SK-N-SH (cell line): ENCODE results near the gene NECTIN1. TPM values are rescaled to one million over a fixed set of nuclear protein-coding genes. Genes with fewer than 3 reads are reported as not detected.

Experiments
- CTCF ChIA-PET: fragments of 300-600, 350-600 bp; formaldehyde crosslinking; extraction: SDS; loops from one replicate; lab custom pipeline; 2021; lab: Yijun Ruan, JAX
- POLR2A ChIA-PET: fragments of 350-600 bp; sonication (Branson Sonifier 250); formaldehyde crosslinking; extraction: SDS; loops from one replicate; lab custom pipeline; 2020; ENCODE audit warnings: antibody characterized with exemption, inconsistent platforms; lab: Yijun Ruan, JAX
- DNase-seq: peaks from one replicate; pipeline ENCODE4 v3.0.0; 2012
- H2AFZ ChIP-seq: fragments of 200-600 bp; sonication (generic); 2 replicates; pipeline ENCODE4 v1.8.1; 2016; ENCODE audit warnings: antibody characterized with exemption, mild to moderate bottlenecking, low read depth
- H3F3A ChIP-seq: fragments of 200-600 bp; sonication (generic); replicated peaks from 2 replicates; pipeline ENCODE3; 2016; ENCODE audit warnings: antibody characterized with exemption, mild to moderate bottlenecking; ENCODE audit not compliant: insufficient read depth
- H3K27ac ChIP-seq, 2 experiments: fragments of 200-500 bp in 1 of 2; fragments of 200-600 bp in 1 of 2; sonication (Bioruptor generic) in 1 of 2; sonication (generic), shearing (Covaris generic) in 1 of 2; 2 replicates each; pipeline versions ENCODE4 v1.5.1 to v1.6.1; 2014 to 2016; ENCODE audit warnings: low read depth in 2 of 2, inconsistent platforms in 1 of 2, low read length in 1 of 2, mild to moderate bottlenecking in 1 of 2, mixed read lengths in 1 of 2
- H3K27me3 ChIP-seq: fragments of 200-600 bp; sonication (generic), shearing (Covaris generic); 2 replicates; pipeline ENCODE4 v1.6.1; 2016; ENCODE audit warnings: mixed run types; ENCODE audit not compliant: insufficient read depth
- H3K36me3 ChIP-seq, 2 experiments: fragments of 200-500 bp in 1 of 2; fragments of 200-600 bp in 1 of 2; sonication (Bioruptor generic) in 1 of 2; sonication (generic) in 1 of 2; replicated peaks in 1 of 2; 2 replicates each; pipeline versions ENCODE3 to v1.5.1; 2014 to 2016; ENCODE audit warnings: low read length in 1 of 2, mild to moderate bottlenecking in 1 of 2; ENCODE audit not compliant: insufficient read depth in 2 of 2, control insufficient read depth in 1 of 2
- H3K4me1 ChIP-seq, 2 experiments: fragments of 200-500 bp in 1 of 2; fragments of 200-600 bp in 1 of 2; sonication (Bioruptor generic) in 1 of 2; sonication (generic), shearing (Covaris generic) in 1 of 2; 2 replicates each; pipeline versions ENCODE4 v1.5.1 to v1.6.1; 2014 to 2016; ENCODE audit warnings: low read depth in 1 of 2, low read length in 1 of 2, mixed run types in 1 of 2; ENCODE audit not compliant: insufficient read depth in 2 of 2, control insufficient read depth in 1 of 2
- H3K4me2 ChIP-seq: fragments of 200-600 bp; sonication (generic), shearing (Covaris generic); 2 replicates; pipeline ENCODE4 v1.6.1; 2017; ENCODE audit warnings: mixed run types
- H3K4me3 ChIP-seq, 2 experiments: fragments of 200-500 bp in 1 of 2; fragments of 200-600 bp in 1 of 2; sonication (Bioruptor generic) in 1 of 2; sonication (generic), shearing (Covaris generic) in 1 of 2; 2 replicates each; pipeline versions ENCODE4 v1.5.1 to v1.8.1; 2014 to 2016; ENCODE audit warnings: low read depth in 2 of 2, inconsistent platforms in 1 of 2, low read length in 1 of 2, mild to moderate bottlenecking in 1 of 2, mixed read lengths in 1 of 2, moderate library complexity in 1 of 2
- H3K79me2 ChIP-seq: fragments of 200-600 bp; sonication (generic); 2 replicates; pipeline ENCODE4 v1.8.1; 2017; ENCODE audit warnings: mild to moderate bottlenecking; ENCODE audit not compliant: insufficient read depth
- H3K9ac ChIP-seq: fragments of 200-600 bp; sonication (generic); 2 replicates; pipeline ENCODE4 v1.6.1; 2017; ENCODE audit warnings: mixed run types
- H3K9me2 ChIP-seq: fragments of 200-600 bp; sonication (generic); 2 replicates; pipeline ENCODE4 v1.6.1; 2017; ENCODE audit warnings: mixed run types
- H3K9me3 ChIP-seq: fragments of 200-600 bp; sonication (generic); 2 replicates; pipeline ENCODE4 v1.6.1; 2017; ENCODE audit warnings: mixed run types, mild to moderate bottlenecking, moderate library complexity
- H4K20me1 ChIP-seq: fragments of 200-600 bp; sonication (generic); 2 replicates; pipeline ENCODE4 v1.6.1; 2017; ENCODE audit warnings: mild to moderate bottlenecking, mixed run types; ENCODE audit not compliant: insufficient read depth
- CHD2 ChIP-seq: fragments of 150-350 bp; IDR thresholded peaks from 2 replicates; pipeline ENCODE4 v1.6.1; 2018; ENCODE audit warnings: low read length; ENCODE audit not compliant: partially characterized antibody
- FOSL2 ChIP-seq: IDR thresholded peaks from 2 replicates; pipeline ENCODE4 v1.4.0; 2012; ENCODE audit warnings: low read depth, mild to moderate bottlenecking, moderate library complexity, borderline replicate concordance
- GATA2 ChIP-seq: sonication (generic); formaldehyde crosslinking; IDR thresholded peaks from 2 replicates; pipeline ENCODE4 v1.5.0; 2020; ENCODE audit warnings: mild to moderate bottlenecking, missing genetic modification reagents
- MEF2A ChIP-seq: IDR thresholded peaks from 2 replicates; pipeline ENCODE4 v1.4.0; 2012; ENCODE audit warnings: low read depth, borderline replicate concordance
- MXI1 ChIP-seq: IDR thresholded peaks from 2 replicates; pipeline ENCODE4 v1.6.1; 2012; ENCODE audit warnings: mild to moderate bottlenecking, low read depth, low read length, improper control_type of control experiment
- NFIC ChIP-seq: IDR thresholded peaks from 2 replicates; pipeline ENCODE4 v1.4.0; 2012; ENCODE audit warnings: borderline replicate concordance
- NRF1 ChIP-seq: IDR thresholded peaks from 2 replicates; pipeline ENCODE4 v1.6.1; 2012; ENCODE audit warnings: low read depth, mild to moderate bottlenecking, low read length
- PBX3 ChIP-seq: IDR thresholded peaks from 2 replicates; pipeline ENCODE4; 2012
- POLR2AphosphoS5 ChIP-seq: IDR thresholded peaks from 2 replicates; pipeline ENCODE4 v1.6.1; 2012; ENCODE audit warnings: low read depth, low read length
- RAD21 ChIP-seq: IDR thresholded peaks from 2 replicates; pipeline ENCODE4 v1.6.1; 2012; ENCODE audit warnings: mild to moderate bottlenecking, low read length
- RFX5 ChIP-seq: IDR thresholded peaks from 2 replicates; pipeline ENCODE4 v1.6.1; 2012; ENCODE audit warnings: mild to moderate bottlenecking, improper control_type of control experiment, low read length
- RXRA ChIP-seq: IDR thresholded peaks from 2 replicates; pipeline ENCODE4 v1.4.0; 2012; ENCODE audit warnings: low read depth, mild to moderate bottlenecking, borderline replicate concordance
- SIN3A ChIP-seq: IDR thresholded peaks from 2 replicates; pipeline ENCODE4 v1.6.1; 2012; ENCODE audit warnings: low read depth, mild to moderate bottlenecking, low read length, moderate library complexity, borderline replicate concordance
- SMC3 ChIP-seq: IDR thresholded peaks from 2 replicates; pipeline ENCODE4 v1.6.1; 2012; ENCODE audit warnings: low read depth, low read length, improper control_type of control experiment
- TAF1 ChIP-seq: IDR thresholded peaks from 2 replicates; pipeline ENCODE4 v1.6.1; 2012; ENCODE audit warnings: low read depth, mild to moderate bottlenecking, low read length, moderate library complexity, borderline replicate concordance
- TCF12 ChIP-seq: IDR thresholded peaks from 2 replicates; pipeline ENCODE4 v1.4.0; 2012
- TEAD4 ChIP-seq: IDR thresholded peaks from 2 replicates; pipeline ENCODE4 v1.4.0; 2012; ENCODE audit warnings: mild to moderate bottlenecking, borderline replicate concordance; ENCODE audit not compliant: insufficient read depth
- USF1 ChIP-seq: IDR thresholded peaks from 2 replicates; pipeline ENCODE4 v1.4.0; 2012; ENCODE audit warnings: low read depth, borderline replicate concordance
- YY1 ChIP-seq: IDR thresholded peaks from 2 replicates; pipeline ENCODE4 v1.4.0; 2012; ENCODE audit warnings: low read depth, mild to moderate bottlenecking
- WGBS: methylation state at CpG from one replicate; pipeline ENCODE4 v1.1.6; 2017; ENCODE audit warnings: low lambda C conversion rate; 5-methylcytosine and 5-hydroxymethylcytosine counted together
- polyA plus RNA-seq, 3 experiments: library from polyadenylated mRNA; depleted of rRNA; stranded (reverse); fragments of >200 nt; gene quantifications; 2 replicates each; pipeline ENCODE4 v1.2.3, GENCODE V29; 2012
- TF ChIP-seq, protein P1 (sequence below): IDR thresholded peaks from 2 replicates; pipeline ENCODE4 v1.4.0; 2012; ENCODE audit warnings: low read depth
- TF ChIP-seq, protein P2 (sequence below): fragments of 150-350 bp; IDR thresholded peaks from 2 replicates; pipeline ENCODE4 v1.6.1; 2016; ENCODE audit warnings: mild to moderate bottlenecking, low read depth, low read length

NECTIN1 gene
- polyA plus RNA-seq, 1 of the 3 experiments (the other 2 are of a cell fraction), result 9.1 TPM

GRCh38 chr11:119639642-119640205, 89.3 kb downstream of the NECTIN1 start:
- Histone ChIP-seq H3K27me3 (no peaks in the 10 kb centered on the region), H3K4me1 (peaks cover 0 to 26% of the 10 kb centered on the region in 2 experiments; a peak in 1 of 4 replicates), H3K9me3 (no peaks in the 10 kb centered on the region), H3K36me3 (no peaks in the 10 kb centered on the region), H3K79me2 (no peaks in the 10 kb centered on the region), H2AFZ (no peak overlapping the region), H3F3A (no peaks in the 10 kb centered on the region), H3K27ac (no peak overlapping the region), H4K20me1 (no peaks in the 10 kb centered on the region), H3K4me3 (no peak overlapping the region), H3K9ac (no peak overlapping the region), H3K4me2 (no peak overlapping the region), H3K9me2 (no peaks in the 10 kb centered on the region)
- no peak for DNase-seq
- WGBS, result 48% methylated on average over 6 of the region's 11 CpGs
- CTCF ChIA-PET, result interaction anchor here (1.1 to 3.3 kb wide), 3 partner anchors 15 to 468 kb away, joined by 3 to 12 read pairs (median 7); no protein-coding TSS in a partner anchor
- TF ChIP-seq RXRA, result no peak
- no peak for TF ChIP-seq RAD21
- TF ChIP-seq TEAD4, result no peak
- POLR2A ChIA-PET, result no interaction called here

DNA sequence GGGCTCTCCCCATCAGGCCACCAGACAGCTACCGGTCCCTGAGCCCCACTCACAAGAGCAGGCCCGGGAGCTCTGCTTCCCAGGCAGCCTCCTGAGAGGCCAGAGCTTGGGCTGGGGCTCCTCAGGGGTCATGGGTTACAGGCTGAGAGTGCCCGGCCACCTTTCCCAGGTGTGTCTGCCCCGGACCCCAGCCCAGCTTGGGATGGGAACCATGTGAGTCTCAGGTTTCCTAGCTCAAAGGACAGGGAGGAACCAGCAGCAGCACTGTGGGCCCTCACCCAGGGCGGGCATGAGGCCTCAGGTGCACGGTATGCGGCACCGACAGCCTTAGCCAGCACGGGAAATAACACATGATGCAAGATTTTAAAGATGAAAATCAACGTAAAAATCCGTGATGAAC, 90.1 kb downstream of the NECTIN1 start:
- H3K27me3 ChIP-seq, result no peaks in the 10 kb centered on the region
- H3K9me2 ChIP-seq, result no peaks in the 10 kb centered on the region
- 77% methylated on average over 8 of the region's 11 CpGs for WGBS
- H3K9me3 ChIP-seq, result no peaks in the 10 kb centered on the region
- H3K4me1 ChIP-seq, result peaks cover 0 to 21% of the 10 kb centered on the region in 2 experiments; a peak in 1 of 4 replicates
- H3K27ac ChIP-seq, result no peak overlapping the region
- H3K9ac ChIP-seq, result no peak overlapping the region
- H3K79me2 ChIP-seq, result no peaks in the 10 kb centered on the region
- ChIA-PET POLR2A (no interaction called here), CTCF (interaction anchor here (0.7 to 3.3 kb wide), 3 partner anchors 14 to 469 kb away, joined by 3 to 12 read pairs (median 7); partner anchors contain the start of gene NECTIN1)
- TF ChIP-seq NRF1, result no peak
- TF ChIP-seq GATA2 (CRISPR knock-in tag), result no peak
- TF ChIP-seq, protein P1, sequence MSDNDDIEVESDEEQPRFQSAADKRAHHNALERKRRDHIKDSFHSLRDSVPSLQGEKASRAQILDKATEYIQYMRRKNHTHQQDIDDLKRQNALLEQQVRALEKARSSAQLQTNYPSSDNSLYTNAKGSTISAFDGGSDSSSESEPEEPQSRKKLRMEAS, result no peak
- TF ChIP-seq RFX5, result no peak
- TF ChIP-seq, protein P2, sequence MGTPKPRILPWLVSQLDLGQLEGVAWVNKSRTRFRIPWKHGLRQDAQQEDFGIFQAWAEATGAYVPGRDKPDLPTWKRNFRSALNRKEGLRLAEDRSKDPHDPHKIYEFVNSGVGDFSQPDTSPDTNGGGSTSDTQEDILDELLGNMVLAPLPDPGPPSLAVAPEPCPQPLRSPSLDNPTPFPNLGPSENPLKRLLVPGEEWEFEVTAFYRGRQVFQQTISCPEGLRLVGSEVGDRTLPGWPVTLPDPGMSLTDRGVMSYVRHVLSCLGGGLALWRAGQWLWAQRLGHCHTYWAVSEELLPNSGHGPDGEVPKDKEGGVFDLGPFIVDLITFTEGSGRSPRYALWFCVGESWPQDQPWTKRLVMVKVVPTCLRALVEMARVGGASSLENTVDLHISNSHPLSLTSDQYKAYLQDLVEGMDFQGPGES, result no peak
- no peak overlapping the region for H3K4me3 ChIP-seq
- H3F3A ChIP-seq, result no peaks in the 10 kb centered on the region
- H3K36me3 ChIP-seq, result no peaks in the 10 kb centered on the region
- H3K4me2 ChIP-seq, result no peak overlapping the region
- DNase-seq, result no peak
- H4K20me1 ChIP-seq, result no peaks in the 10 kb centered on the region
- no peak overlapping the region for H2AFZ ChIP-seq

GRCh38 chr11:119637481-119637880, 91.5 kb downstream of the NECTIN1 start:
- no peak overlapping the region for H3K9ac ChIP-seq
- ChIA-PET POLR2A (no interaction called here), CTCF (interaction anchor here (1.9 to 3.3 kb wide), 2 partner anchors 13 to 471 kb away, joined by 7 to 12 read pairs; no protein-coding TSS in a partner anchor)
- H3K27me3 ChIP-seq, result no peaks in the 10 kb centered on the region
- H3K9me2 ChIP-seq, result no peaks in the 10 kb centered on the region
- no peaks in the 10 kb centered on the region for H3K9me3 ChIP-seq
- no peaks in the 10 kb centered on the region for H3F3A ChIP-seq
- H3K4me2 ChIP-seq, result no peak overlapping the region
- H4K20me1 ChIP-seq, result no peaks in the 10 kb centered on the region
- peaks cover 0 to 10% of the 10 kb centered on the region in 2 experiments; a peak in 1 of 4 replicates for H3K4me1 ChIP-seq
- DNase-seq, result peak; percentile 52
- WGBS, result 60% methylated on average over 1 of the region's 4 CpGs
- H3K79me2 ChIP-seq, result no peaks in the 10 kb centered on the region
- H3K36me3 ChIP-seq, result no peaks in the 10 kb centered on the region
- no peak overlapping the region for H3K4me3 ChIP-seq
- no peak overlapping the region for H3K27ac ChIP-seq
- no peak overlapping the region for H2AFZ ChIP-seq
- TF ChIP-seq MXI1, result no peak
- no peak for TF ChIP-seq CHD2
- no peak for TF ChIP-seq RAD21
- no peak for TF ChIP-seq RXRA
- TF ChIP-seq POLR2AphosphoS5, result no peak
- no peak for TF ChIP-seq TCF12
- no peak for TF ChIP-seq NFIC
- no peak for TF ChIP-seq MEF2A
- TF ChIP-seq USF1, result no peak
- no peak for TF ChIP-seq YY1
- TF ChIP-seq SIN3A, result no peak
- TF ChIP-seq TAF1, result no peak
- no peak for TF ChIP-seq PBX3
- TF ChIP-seq SMC3, result no peak
- no peak for TF ChIP-seq FOSL2
